ENCODE results near the gene CRB1.

- TF ChIP-seq CTCF (IDR thresholded peaks at IDR 0.05; ENCODE audit: low read length) (peak; percentile 33), EZH2 (IDR thresholded peaks at IDR 0.05; ENCODE audit: borderline replicate concordance, low read length) (no peak)
These were observed 258.8 kb downstream of the CRB1 start for GRCh38 chr1:197526736-197527371.

Data from OCI-LY1 (cell line).